Measurements from ENCODE around the gene RGS9.

Gene RGS9

GRCh38 chr17:65181237-65182061, 44.3 kb downstream of the RGS9 start:
- H3K4me3 ChIP-seq (ENCODE audit: insufficient read depth, low read depth, low read length) = no peak overlapping the region
- no peaks in the 10 kb centered on the region for H3K36me3 ChIP-seq (ENCODE audit: control insufficient read depth, insufficient read depth, low read length)
- no peak overlapping the region for H3K27ac ChIP-seq (ENCODE audit: insufficient read depth, low read depth, low read length, poor library complexity, severe bottlenecking)
- no peaks in the 10 kb centered on the region for H3K27me3 ChIP-seq (ENCODE audit: control insufficient read depth, insufficient read depth, low read length, poor library complexity, severe bottlenecking)
- H3K9me3 ChIP-seq (ENCODE audit: control insufficient read depth, low read length) = no peaks in the 10 kb centered on the region
- peaks cover 40% of the 10 kb centered on the region for H3K4me1 ChIP-seq (ENCODE audit: control insufficient read depth, insufficient read depth, low read length)
- 95 to 96% methylated on average over 9 of the region's 9 CpGs for WGBS, 2 experiments

- Histone ChIP-seq H3K4me1 (ENCODE audit: control insufficient read depth, insufficient read depth, low read length) (peaks cover 40% of the 10 kb centered on the region), H3K4me3 (ENCODE audit: insufficient read depth, low read depth, low read length) (no peak overlapping the region), H3K27ac (ENCODE audit: insufficient read depth, low read depth, low read length, poor library complexity, severe bottlenecking) (no peak overlapping the region), H3K9me3 (ENCODE audit: control insufficient read depth, low read length) (no peaks in the 10 kb centered on the region), H3K27me3 (ENCODE audit: control insufficient read depth, insufficient read depth, low read length, poor library complexity, severe bottlenecking) (no peaks in the 10 kb centered on the region), H3K36me3 (ENCODE audit: control insufficient read depth, insufficient read depth, low read length) (no peaks in the 10 kb centered on the region)
- 94% methylated on average over 9 of the region's 9 CpGs for WGBS, 2 experiments
These were observed 45.1 kb downstream of the RGS9 start for GRCh38 chr17:65182233-65182632.

- H3K27me3 ChIP-seq (ENCODE audit: control insufficient read depth, insufficient read depth, low read length, poor library complexity, severe bottlenecking) = no peaks in the 10 kb centered on the region
- H3K9me3 ChIP-seq (ENCODE audit: control insufficient read depth, low read length) = no peaks in the 10 kb centered on the region
- H3K4me1 ChIP-seq (ENCODE audit: control insufficient read depth, insufficient read depth, low read length) = peaks cover 35% of the 10 kb centered on the region
- no peaks in the 10 kb centered on the region for H3K36me3 ChIP-seq (ENCODE audit: control insufficient read depth, insufficient read depth, low read length)
- no peak overlapping the region for H3K4me3 ChIP-seq (ENCODE audit: insufficient read depth, low read depth, low read length)
- H3K27ac ChIP-seq (ENCODE audit: insufficient read depth, low read depth, low read length, poor library complexity, severe bottlenecking) = peak overlapping the region; percentile 60
- 9% methylated on average over 6 of the region's 6 CpGs for WGBS, 2 experiments
These were observed 46.6 kb downstream of the RGS9 start for GRCh38 chr17:65183736-65184135.

GRCh38 chr17:65184235-65184959, 47.2 kb downstream of the RGS9 start:
- 53 to 56% methylated on average over 5 of the region's 5 CpGs for WGBS, 2 experiments

GRCh38 chr17:65185062-65185461, 47.9 kb downstream of the RGS9 start:
- WGBS, 2 experiments = 92% methylated on average over 4 of the region's 4 CpGs
- Histone ChIP-seq H3K9me3 (ENCODE audit: control insufficient read depth, low read length) (no peaks in the 10 kb centered on the region), H3K27ac (ENCODE audit: insufficient read depth, low read depth, low read length, poor library complexity, severe bottlenecking) (no peak overlapping the region), H3K4me3 (ENCODE audit: insufficient read depth, low read depth, low read length) (no peak overlapping the region), H3K36me3 (ENCODE audit: control insufficient read depth, insufficient read depth, low read length) (no peaks in the 10 kb centered on the region), H3K4me1 (ENCODE audit: control insufficient read depth, insufficient read depth, low read length) (peaks cover 22% of the 10 kb centered on the region), H3K27me3 (ENCODE audit: control insufficient read depth, insufficient read depth, low read length, poor library complexity, severe bottlenecking) (no peaks in the 10 kb centered on the region)

More at GRCh38 chr17:65184235-65184959, 47.2 kb downstream of the RGS9 start:
- no peak overlapping the region for H3K27ac ChIP-seq (ENCODE audit: insufficient read depth, low read depth, low read length, poor library complexity, severe bottlenecking)
- H3K4me1 ChIP-seq (ENCODE audit: control insufficient read depth, insufficient read depth, low read length) = peaks cover 29% of the 10 kb centered on the region
- H3K27me3 ChIP-seq (ENCODE audit: control insufficient read depth, insufficient read depth, low read length, poor library complexity, severe bottlenecking) = no peaks in the 10 kb centered on the region
- H3K36me3 ChIP-seq (ENCODE audit: control insufficient read depth, insufficient read depth, low read length) = no peaks in the 10 kb centered on the region
- no peaks in the 10 kb centered on the region for H3K9me3 ChIP-seq (ENCODE audit: control insufficient read depth, low read length)
- no peak overlapping the region for H3K4me3 ChIP-seq (ENCODE audit: insufficient read depth, low read depth, low read length)

- Histone ChIP-seq H3K4me1 (ENCODE audit: control insufficient read depth, insufficient read depth, low read length) (peaks cover 21% of the 10 kb centered on the region), H3K27ac (ENCODE audit: insufficient read depth, low read depth, low read length, poor library complexity, severe bottlenecking) (no peak overlapping the region), H3K36me3 (ENCODE audit: control insufficient read depth, insufficient read depth, low read length) (no peaks in the 10 kb centered on the region), H3K4me3 (ENCODE audit: insufficient read depth, low read depth, low read length) (no peak overlapping the region), H3K27me3 (ENCODE audit: control insufficient read depth, insufficient read depth, low read length, poor library complexity, severe bottlenecking) (no peaks in the 10 kb centered on the region), H3K9me3 (ENCODE audit: control insufficient read depth, low read length) (no peaks in the 10 kb centered on the region)
- 86 to 90% methylated on average over 11 of the region's 13 CpGs for WGBS, 2 experiments
These were observed 48.7 kb downstream of the RGS9 start for GRCh38 chr17:65185668-65186382.

GRCh38 chr17:65190467-65191097, 53.4 kb downstream of the RGS9 start:
- H3K27ac ChIP-seq (ENCODE audit: insufficient read depth, low read depth, low read length, poor library complexity, severe bottlenecking) = no peak overlapping the region
- H3K36me3 ChIP-seq (ENCODE audit: control insufficient read depth, insufficient read depth, low read length) = no peaks in the 10 kb centered on the region
- 92 to 94% methylated on average over 6 of the region's 6 CpGs for WGBS, 2 experiments
- no peak overlapping the region for H3K4me3 ChIP-seq (ENCODE audit: insufficient read depth, low read depth, low read length)
- H3K9me3 ChIP-seq (ENCODE audit: control insufficient read depth, low read length) = no peaks in the 10 kb centered on the region
- H3K27me3 ChIP-seq (ENCODE audit: control insufficient read depth, insufficient read depth, low read length, poor library complexity, severe bottlenecking) = no peaks in the 10 kb centered on the region
- H3K4me1 ChIP-seq (ENCODE audit: control insufficient read depth, insufficient read depth, low read length) = no peaks in the 10 kb centered on the region

- WGBS, 2 experiments = 88 to 91% methylated on average over 8 of the region's 8 CpGs
- no peak overlapping the region for H3K27ac ChIP-seq (ENCODE audit: insufficient read depth, low read depth, low read length, poor library complexity, severe bottlenecking)
These were observed 54.9 kb downstream of the RGS9 start for GRCh38 chr17:65191811-65192740.

GRCh38 chr17:65193305-65193704, 56.1 kb downstream of the RGS9 start:
- Histone ChIP-seq H3K9me3 (ENCODE audit: control insufficient read depth, low read length) (no peaks in the 10 kb centered on the region), H3K4me3 (ENCODE audit: insufficient read depth, low read depth, low read length) (no peak overlapping the region), H3K36me3 (ENCODE audit: control insufficient read depth, insufficient read depth, low read length) (no peaks in the 10 kb centered on the region), H3K4me1 (ENCODE audit: control insufficient read depth, insufficient read depth, low read length) (no peaks in the 10 kb centered on the region), H3K27me3 (ENCODE audit: control insufficient read depth, insufficient read depth, low read length, poor library complexity, severe bottlenecking) (no peaks in the 10 kb centered on the region), H3K27ac (ENCODE audit: insufficient read depth, low read depth, low read length, poor library complexity, severe bottlenecking) (no peak overlapping the region)
- WGBS, 2 experiments = 86 to 96% methylated on average over 3 to 5 of the region's 5 CpGs

More at GRCh38 chr17:65191811-65192740, 54.9 kb downstream of the RGS9 start:
- Histone ChIP-seq H3K27me3 (ENCODE audit: control insufficient read depth, insufficient read depth, low read length, poor library complexity, severe bottlenecking) (no peaks in the 10 kb centered on the region), H3K9me3 (ENCODE audit: control insufficient read depth, low read length) (no peaks in the 10 kb centered on the region), H3K36me3 (ENCODE audit: control insufficient read depth, insufficient read depth, low read length) (no peaks in the 10 kb centered on the region), H3K4me1 (ENCODE audit: control insufficient read depth, insufficient read depth, low read length) (no peaks in the 10 kb centered on the region), H3K4me3 (ENCODE audit: insufficient read depth, low read depth, low read length) (no peak overlapping the region)

Measured in ectodermal cell (in vitro differentiated cells).